GM19035 (cell line): ENCODE data around the gene NUP85.
"Not testable (repeated sequence)": the region's sequence is repeated elsewhere in the genome, so short reads cannot be mapped to it uniquely, and the experiment has no call there.

Experiments used
- ATAC-seq: cut with Tn5 transposase; IDR thresholded peaks from one replicate; pipeline ENCODE4 v1.9.1; 2021; ENCODE audit not compliant: unreplicated experiment

Gene NUP85

DNA sequence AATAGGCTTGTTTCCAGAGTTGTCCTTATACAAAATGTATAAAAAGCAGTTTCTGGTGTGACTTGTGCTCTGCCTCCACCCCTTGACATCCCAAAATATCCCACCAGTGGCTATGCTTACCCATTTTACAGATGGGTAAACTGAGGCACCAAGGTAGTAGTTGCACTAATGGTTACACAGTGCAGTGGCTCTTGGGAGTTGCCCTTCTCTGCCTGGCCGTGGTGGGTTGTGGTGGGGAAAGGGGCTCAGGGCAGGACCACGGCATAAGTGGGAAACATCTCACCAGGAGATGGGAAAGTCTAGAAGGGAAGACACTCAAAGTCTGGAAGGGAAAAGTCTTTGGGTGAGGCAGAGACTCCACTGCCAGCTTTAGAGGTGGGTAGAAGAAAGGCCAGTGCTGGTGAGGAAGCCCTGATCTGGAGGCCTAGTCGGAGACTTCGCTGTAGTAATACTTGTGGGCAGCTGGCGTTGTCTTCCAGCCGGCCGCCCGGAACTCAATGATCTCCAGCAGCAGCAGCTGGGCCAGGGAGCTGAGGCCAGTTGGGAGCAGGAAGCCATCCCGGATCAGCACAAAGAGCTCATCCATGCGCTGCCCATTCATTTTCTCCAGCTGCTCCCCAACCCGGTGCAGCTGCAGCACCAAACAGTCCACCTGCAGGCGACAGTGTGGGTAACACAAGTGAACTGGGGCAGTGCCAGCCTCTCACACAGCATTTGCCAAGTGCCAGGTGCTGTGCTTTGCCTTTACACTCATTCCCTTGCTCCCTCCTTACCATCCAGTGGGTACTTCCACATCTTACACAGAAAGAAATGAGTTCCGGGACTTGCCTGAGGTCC lies 61.1 kb downstream of the NUP85 start:
- ATAC-seq, result no peak

DNA sequence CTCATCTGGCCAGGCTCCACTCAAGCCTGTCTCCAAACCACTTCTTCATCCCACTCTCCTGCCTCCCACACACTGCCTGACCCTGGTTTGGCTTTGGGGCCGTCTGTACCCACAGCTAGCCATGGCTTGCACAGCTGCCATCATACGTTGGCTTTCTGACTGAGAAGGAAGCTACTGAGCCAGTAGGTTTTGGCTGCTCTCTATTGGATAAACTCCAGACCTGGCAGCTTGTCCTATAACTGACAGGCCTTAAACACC lies 61.6 kb downstream of the NUP85 start:
- no peak for ATAC-seq

DNA sequence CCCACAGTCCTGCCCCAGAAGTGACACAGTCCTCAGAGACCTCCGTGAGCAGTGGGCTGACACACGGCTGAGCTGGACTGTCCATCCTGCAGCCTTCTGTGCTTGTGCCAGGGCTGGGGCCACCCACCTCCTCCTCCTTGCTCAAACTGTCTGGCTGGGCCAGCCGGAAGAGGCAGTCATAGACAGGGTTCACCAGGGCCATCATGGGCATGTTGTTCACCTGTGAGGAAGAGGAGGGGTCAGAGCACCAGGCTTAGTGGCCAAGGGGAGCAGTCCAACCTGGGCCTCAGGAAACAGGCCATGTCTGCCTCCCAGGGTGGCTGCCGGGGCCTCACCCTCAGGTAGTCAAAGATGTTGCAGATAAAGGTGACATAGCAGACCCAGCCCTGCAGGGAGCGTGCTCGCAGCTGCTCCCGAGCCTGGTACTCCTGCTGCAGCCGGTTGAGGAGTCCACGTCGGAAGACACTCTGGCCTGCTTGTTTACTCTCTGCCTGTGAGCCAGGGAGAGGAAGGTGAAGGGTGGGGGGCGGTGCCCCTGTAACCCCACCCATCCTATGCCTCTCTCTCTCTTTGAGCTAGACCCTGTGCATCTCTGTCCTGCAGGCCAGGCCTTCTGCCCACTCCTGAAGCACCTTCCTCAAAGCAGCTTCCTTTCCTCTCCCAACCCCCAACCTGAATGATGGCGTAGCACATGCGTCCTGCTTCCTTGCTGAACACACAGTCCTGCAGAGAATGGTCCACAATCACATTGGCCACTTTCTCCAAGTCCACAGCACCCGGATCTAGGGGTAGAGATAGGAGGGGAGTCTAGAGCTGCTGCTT lies 62.1 kb downstream of the NUP85 start:
- ATAC-seq, result no peak

DNA sequence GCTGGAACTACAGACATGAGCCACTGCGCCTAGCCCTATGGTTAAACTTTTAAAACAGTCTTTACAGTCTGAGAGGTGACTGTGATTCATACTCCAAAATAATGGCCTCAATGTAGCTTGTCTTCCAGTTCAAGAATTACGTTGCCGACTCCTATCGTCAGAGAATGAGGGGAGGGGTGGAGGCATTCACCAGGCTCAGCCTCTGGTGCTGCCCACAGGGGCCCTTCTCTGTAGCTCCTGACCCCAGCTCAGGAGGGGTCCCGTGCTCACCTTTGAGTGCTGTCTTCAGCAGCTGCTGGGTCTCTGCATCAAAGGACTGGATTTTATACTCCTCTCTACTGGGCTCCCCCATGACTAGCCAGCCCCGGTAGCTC lies 64.4 kb downstream of the NUP85 start:
- peak; percentile 1 for ATAC-seq

DNA sequence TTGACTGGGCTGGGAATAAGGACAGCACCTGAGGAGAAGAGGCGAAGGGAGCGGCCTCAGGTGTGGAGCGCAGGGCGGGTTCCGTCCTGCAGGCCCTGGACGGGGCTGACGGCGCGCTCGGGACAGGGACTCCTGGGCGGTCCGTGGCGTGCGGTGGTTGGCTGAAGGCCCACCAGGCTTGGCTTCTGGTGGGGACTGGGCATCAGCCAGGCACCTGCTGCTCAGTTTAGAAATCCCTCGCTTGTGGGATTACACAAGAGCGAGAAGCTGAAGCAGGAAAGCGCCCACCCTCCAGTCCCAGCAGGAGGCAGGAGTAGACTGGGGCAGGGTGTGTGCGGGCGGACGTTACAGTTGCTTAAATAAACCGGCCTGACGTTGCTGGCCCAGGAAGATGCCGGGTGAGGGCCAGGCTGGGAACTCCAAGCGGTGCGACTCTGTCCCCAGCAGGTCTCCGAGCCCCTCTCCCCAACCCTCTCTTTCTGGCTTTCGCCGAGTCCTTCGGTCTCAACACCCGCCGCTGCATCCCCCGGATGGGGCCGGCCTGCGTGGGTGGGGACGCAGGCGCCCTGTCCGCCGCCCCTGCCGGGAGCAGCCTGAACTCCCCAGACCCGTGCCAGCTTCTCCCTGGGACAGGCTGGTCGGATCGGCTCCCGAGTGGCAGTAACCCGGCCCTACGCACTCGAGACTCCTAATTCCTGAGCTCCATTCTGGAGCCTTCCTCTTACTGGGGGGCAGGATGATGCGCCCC lies 64.9 kb downstream of the NUP85 start:
- ATAC-seq, result peak; percentile 44

DNA sequence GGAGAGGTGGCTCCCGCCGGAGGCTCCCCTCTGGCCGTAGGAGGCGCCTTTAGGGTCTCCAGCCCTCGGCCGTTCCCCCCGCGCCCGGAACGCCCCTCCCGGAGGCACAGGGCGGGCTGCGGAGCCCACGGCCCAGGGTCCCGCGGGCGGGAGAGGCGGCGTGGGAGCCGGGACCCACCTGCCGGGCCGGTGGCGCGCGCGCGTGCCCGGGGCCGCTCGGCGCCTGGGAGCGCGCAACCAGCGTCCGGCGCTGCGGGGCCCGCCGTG lies 65.4 kb downstream of the NUP85 start, which contains the start of gene MIF4GD:
Gene MIF4GD, minus strand, starts transcription at position 266 of the 267 bp plus-strand sequence. CDS start 1,036 bp downstream, outside the sequence.
- peak; percentile 11 for ATAC-seq

DNA sequence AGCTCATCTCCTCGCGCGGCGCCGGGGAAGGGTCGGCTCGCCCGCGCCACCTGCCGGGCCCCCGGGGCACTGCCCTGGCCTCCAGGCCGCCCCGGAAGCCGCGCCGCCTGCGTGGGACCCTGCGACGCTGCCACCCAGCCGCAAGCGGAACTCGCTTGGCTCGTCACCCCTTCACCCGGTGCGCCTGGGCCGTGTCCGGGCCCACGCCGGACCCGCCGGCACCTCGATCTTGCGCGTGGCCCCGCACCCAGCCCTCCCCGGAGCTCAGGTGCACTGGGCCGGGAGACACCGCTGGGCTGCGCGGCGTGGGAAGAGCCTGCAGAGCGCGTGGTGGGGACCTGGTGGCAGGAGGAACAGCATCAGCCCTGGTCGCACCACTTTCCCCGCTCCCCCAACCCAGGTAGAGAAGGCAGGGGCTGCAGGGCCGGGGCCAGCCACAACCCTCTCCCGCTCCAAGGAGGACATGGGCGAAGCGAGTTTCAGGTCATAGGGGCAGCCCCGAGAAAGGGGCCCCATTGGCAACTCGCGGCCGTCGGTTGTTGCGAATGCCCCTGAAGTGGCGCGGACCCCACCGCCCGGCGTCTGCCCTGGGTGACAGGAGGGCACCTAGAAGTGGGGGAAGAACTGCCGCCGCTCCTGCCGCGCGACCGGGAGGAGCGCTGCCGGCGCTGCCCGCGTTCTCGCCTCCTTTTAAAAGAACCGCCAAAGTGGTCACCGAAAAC lies 65.9 kb downstream of the NUP85 start:
- peak; percentile 75 for ATAC-seq

DNA sequence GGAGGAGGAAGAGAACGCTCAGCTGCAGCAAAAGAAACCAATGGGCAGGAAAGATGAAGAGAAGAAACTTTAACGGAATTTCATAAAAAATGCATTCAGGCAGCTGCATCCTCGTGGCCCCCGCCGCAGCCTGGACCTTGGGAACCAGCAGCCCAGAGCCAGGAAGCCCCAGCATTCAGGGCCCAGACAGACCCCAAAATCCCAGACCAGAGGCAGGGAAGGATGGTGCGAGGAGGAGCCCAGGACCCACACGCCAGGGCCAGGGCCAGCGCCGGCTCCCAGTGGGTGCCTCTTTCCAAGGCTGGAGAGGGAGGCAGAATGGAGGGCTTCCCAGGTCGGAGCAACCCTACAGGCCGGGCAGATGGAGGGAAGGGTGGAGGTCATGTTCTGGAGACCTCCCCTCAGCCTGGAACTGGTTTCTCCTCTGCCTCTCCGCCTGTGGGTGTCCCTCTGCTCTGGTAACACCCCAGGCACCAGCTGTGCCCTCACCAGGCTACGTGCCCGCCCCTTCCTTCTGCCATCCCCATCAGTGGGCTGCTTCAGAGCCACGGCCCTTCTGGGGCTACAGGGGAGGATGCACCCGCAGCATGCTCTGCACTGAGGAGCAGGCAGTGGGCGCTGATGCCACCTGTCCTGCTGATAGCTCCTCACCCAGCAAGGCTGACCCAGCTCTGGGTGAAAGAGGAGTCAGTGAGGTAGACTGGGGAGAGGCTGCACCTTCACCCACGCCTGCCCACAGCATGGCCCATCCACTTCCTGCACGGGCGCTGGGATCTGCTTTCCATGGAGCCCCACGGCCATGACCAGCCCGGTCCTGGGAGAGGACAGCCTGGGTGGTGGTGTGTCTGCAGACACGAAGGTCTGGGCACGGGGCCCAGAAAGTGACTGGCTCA lies 66.7 kb downstream of the NUP85 start:
- ATAC-seq, result no peak

DNA sequence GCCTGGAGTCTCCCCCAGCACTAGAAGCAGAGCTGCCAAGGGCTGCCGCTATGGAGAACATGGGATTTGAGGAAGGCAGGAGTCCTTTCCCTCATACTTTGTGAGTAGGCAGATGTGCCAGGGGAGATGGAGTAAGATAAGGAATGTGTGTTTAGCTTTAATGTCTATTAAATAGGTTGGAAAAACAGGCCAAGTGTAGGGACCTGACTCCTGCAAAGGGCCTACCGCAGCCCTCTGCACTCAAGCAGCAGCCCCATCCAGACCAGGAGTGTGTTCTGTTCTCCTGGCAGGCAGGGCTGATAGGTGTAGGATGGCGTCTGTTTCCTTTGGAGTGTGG lies 67.3 kb downstream of the NUP85 start:
- ATAC-seq, result no peak

DNA sequence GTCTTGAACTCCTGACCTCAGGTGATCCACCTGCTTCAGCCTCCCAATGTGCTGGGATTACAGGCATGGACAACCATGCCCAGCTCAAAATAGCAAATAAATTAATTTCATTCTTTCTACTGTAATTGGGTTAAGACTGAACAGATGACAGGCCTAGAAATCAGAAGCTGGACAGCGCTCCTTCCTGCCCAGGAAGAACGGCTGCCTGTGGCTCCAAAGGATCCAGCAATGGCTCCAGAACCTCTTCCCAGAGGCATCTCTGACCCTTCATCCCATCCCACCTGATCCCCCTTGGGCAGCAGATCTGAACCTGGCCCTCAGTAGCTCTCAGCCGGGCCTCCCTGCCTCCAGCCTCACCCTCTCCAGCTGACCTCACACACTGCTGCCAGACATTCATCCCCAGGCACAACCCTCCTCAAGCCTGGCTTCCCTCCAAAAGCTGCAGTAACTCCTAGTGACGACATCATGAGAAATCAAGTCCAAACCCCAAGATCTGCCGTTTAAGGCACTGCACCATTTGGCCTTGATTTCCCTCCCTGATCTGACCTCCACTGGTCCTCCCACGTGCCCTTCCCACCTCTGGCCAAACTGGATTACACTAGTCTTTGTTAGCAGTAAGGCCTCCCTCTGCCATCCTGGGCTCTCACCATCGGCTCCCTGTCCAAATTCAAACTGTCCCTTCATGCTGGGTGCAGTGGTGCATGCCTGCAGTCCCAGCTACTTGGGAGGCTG lies 68.7 kb downstream of the NUP85 start:
- no peak for ATAC-seq

DNA sequence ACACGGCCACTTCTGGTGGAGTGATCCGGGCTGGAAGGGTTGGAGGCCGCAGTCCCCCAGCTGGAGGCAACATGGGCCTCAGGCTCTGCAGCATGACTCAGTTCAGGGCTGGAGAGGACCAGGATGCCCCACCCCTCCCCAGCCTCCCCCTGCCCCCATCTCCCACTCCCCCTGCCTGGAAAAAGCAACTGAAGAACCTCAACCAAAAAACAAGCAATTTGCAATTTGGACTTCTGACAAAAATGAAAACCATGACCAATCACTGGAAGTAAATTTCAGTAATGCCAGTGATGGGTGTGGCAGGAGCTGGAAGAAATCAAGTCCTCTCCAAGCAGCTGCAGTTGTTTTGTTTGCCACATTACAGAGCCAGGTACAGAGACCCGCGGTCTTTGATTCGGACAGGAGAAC lies 72.2 kb downstream of the NUP85 start:
- ATAC-seq, result no peak

DNA sequence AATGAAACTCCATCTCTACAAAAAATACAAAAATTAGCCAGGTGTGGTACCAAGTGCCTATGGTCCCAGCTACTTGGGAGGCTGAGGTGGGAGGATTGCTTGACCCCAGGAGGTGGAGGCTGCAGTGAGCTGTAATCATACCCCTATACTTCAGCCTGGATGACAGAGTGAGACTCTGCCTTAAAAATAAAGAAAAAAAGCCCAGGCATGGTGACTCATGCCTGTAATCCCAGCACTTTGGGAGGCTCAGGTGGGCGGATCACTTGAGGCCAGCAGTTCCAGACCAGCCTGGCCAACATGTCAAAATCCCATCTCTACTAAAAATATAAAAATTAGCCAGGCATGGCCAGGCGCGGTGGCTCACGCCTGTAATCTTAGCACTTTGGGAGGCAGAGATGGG lies 74.7 kb downstream of the NUP85 start:
- ATAC-seq, result not testable (repeated sequence)

DNA sequence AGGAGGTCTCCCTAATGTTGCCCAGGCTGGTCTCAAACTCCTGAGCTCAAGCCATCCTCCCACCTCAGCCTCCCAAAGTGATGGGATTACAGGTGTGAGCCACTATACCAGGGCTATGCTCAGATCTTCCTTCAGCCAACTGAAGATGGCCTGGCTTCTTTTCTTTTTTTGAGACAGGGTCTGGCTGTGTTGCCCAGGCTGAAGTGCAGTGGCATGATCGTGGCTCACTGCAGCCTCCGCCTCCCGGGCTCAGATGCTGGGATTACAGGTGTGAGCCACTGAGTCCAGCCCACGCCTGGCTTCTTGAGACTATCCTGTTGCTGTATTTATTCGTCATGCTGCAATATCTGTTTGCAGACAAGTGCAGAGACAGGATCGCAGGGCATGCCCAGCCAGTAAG lies 79.6 kb downstream of the NUP85 start:
- ATAC-seq, result no peak
